ENCODE measurements around the gene FIGN. TPM values are rescaled to one million over a fixed set of nuclear protein-coding genes. Genes with fewer than 3 reads are reported as not detected.
A peak's percentile ranks its signal among the peaks of the same experiment; 100 is the strongest.

Gene FIGN
- total and polyA plus RNA-seq, 2 of the 13 experiments (the other 11 are each of a cell fraction or from before 2014, with no cell fraction given) = 6.6 to 6.7 TPM

- TF ChIP-seq ZNF710 (CRISPR knock-in tag; IDR thresholded peaks at IDR 0.05; ENCODE audit: borderline replicate concordance) (peak; percentile 87; the same call in 1 of the 2 replicates), ZNF180 (CRISPR knock-in tag; IDR thresholded peaks at IDR 0.05; ENCODE audit: borderline replicate concordance, low read depth) (no peak), MNT (IDR thresholded peaks at IDR 0.05) (peak; percentile 40), KIAA2018 (CRISPR knock-in tag; IDR thresholded peaks at IDR 0.05; ENCODE audit: borderline replicate concordance) (0 out of 2 replicates have a peak, but pooled peaks have one; percentile 23), ZSCAN21 (CRISPR knock-in tag; IDR thresholded peaks at IDR 0.05; ENCODE audit: borderline replicate concordance) (no peak), THAP9 (CRISPR knock-in tag; IDR thresholded peaks at IDR 0.05; ENCODE audit: borderline replicate concordance) (no peak), EED (CRISPR knock-in tag; IDR thresholded peaks at IDR 0.05) (no peak)
- TF ChIP-seq, protein P1, sequence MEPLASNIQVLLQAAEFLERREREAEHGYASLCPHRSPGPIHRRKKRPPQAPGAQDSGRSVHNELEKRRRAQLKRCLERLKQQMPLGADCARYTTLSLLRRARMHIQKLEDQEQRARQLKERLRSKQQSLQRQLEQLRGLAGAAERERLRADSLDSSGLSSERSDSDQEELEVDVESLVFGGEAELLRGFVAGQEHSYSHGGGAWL (CRISPR knock-in tag; IDR thresholded peaks at IDR 0.05) = no peak
- TF ChIP-seq, protein P2, sequence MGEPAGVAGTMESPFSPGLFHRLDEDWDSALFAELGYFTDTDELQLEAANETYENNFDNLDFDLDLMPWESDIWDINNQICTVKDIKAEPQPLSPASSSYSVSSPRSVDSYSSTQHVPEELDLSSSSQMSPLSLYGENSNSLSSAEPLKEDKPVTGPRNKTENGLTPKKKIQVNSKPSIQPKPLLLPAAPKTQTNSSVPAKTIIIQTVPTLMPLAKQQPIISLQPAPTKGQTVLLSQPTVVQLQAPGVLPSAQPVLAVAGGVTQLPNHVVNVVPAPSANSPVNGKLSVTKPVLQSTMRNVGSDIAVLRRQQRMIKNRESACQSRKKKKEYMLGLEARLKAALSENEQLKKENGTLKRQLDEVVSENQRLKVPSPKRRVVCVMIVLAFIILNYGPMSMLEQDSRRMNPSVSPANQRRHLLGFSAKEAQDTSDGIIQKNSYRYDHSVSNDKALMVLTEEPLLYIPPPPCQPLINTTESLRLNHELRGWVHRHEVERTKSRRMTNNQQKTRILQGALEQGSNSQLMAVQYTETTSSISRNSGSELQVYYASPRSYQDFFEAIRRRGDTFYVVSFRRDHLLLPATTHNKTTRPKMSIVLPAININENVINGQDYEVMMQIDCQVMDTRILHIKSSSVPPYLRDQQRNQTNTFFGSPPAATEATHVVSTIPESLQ (CRISPR knock-in tag; conservative IDR thresholded peaks at IDR 0.05) = no peak
These were observed at the start of gene FIGN (continued) for GRCh38 chr2:163735685-163736432.

All from HepG2 (cell line).